ENCODE data around the gene RPL13A.

DNA sequence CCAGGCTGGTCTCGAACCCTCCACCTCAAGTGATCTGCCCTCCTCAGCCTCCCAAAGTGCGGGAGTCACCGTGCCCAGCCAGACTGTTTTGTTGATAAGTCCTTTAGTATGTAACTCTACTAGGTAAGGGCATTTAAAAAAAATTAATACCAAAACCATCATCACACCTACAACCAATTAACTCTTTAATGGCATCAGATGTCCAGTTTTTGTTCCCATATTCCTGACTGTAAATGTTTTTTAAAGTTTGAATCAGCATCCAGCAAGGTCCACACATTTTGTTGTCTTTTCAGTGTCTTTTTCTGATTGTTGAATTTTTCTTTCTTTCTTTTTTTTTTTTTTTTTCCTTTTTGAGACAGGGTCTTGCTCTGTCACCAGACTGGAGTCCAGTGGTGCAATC, 30.6 kb downstream of the RPL13A start:
- TF ChIP-seq, protein P1, sequence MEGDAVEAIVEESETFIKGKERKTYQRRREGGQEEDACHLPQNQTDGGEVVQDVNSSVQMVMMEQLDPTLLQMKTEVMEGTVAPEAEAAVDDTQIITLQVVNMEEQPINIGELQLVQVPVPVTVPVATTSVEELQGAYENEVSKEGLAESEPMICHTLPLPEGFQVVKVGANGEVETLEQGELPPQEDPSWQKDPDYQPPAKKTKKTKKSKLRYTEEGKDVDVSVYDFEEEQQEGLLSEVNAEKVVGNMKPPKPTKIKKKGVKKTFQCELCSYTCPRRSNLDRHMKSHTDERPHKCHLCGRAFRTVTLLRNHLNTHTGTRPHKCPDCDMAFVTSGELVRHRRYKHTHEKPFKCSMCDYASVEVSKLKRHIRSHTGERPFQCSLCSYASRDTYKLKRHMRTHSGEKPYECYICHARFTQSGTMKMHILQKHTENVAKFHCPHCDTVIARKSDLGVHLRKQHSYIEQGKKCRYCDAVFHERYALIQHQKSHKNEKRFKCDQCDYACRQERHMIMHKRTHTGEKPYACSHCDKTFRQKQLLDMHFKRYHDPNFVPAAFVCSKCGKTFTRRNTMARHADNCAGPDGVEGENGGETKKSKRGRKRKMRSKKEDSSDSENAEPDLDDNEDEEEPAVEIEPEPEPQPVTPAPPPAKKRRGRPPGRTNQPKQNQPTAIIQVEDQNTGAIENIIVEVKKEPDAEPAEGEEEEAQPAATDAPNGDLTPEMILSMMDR (conservative IDR thresholded peaks at IDR 0.05; ENCODE audit: low read length): no peak
- no peak for TF ChIP-seq EZH2phosphoT487 (IDR thresholded peaks at IDR 0.05; ENCODE audit: borderline replicate concordance)
